H1 (cell line): ENCODE data around the gene SRF. TPM values are rescaled to one million over a fixed set of nuclear protein-coding genes. Genes with fewer than 3 reads are reported as not detected.

Experiments
- CBX8 ChIP-seq: fragments of 300-800, 300-1000 bp; sonication (generic); IDR thresholded peaks from 2 replicates; pipeline ENCODE4 v1.7.1; 2016; ENCODE audit warnings: low read depth, low read length, borderline replicate concordance
- CHD7 ChIP-seq: fragments of 300-600 bp; sonication (generic); IDR thresholded peaks from 2 replicates; pipeline ENCODE4 v1.7.1; 2012; ENCODE audit warnings: low read length, moderate library complexity, mild to moderate bottlenecking, inconsistent platforms; ENCODE audit not compliant: insufficient replicate concordance
- KDM4A ChIP-seq: IDR thresholded peaks from one replicate; pipeline ENCODE4 v1.7.1; 2012; ENCODE audit warnings: low read depth, mild to moderate bottlenecking, moderate library complexity, low read length, inconsistent platforms; ENCODE audit not compliant: severe bottlenecking
- POLR2A ChIP-seq, 2 experiments: IDR thresholded peaks; 1 replicate in 1 of 2; 2 replicates in 1 of 2; pipeline ENCODE4 v1.6.1; 2011; ENCODE audit warnings: low read depth in 2 of 2, low read length in 2 of 2, mild to moderate bottlenecking in 2 of 2; ENCODE audit errors: control extremely low read depth in 1 of 2
- RAD21 ChIP-seq, 2 experiments: IDR thresholded peaks in 1 of 2; conservative IDR thresholded peaks in 1 of 2; 2 replicates each; pipeline ENCODE4 v1.6.1; 2011; ENCODE audit warnings: low read depth in 2 of 2, low read length in 2 of 2, improper control_type of control experiment in 1 of 2, inconsistent platforms in 1 of 2, mild to moderate bottlenecking in 1 of 2, moderate library complexity in 1 of 2
- TAF7 ChIP-seq: optimal IDR thresholded peaks from 2 replicates; pipeline ENCODE3; 2011; ENCODE audit warnings: low read depth, mild to moderate bottlenecking, inconsistent platforms, low read length, moderate library complexity, borderline replicate concordance
- TEAD4 ChIP-seq: IDR thresholded peaks from 2 replicates; pipeline ENCODE4 v1.6.1; 2012; ENCODE audit warnings: low read depth, low read length, inconsistent platforms, mixed read lengths
- YY1 ChIP-seq: IDR thresholded peaks from 2 replicates; pipeline ENCODE4 v1.6.1; 2011; ENCODE audit warnings: low read depth, mild to moderate bottlenecking, low read length
- polyA plus RNA-seq, 7 experiments: library from polyadenylated mRNA; depleted of rRNA in 3 of 7; stranded (reverse) in 5 of 7; unstranded in 2 of 7; fragments of >200 nt in 5 of 7; fragments of 200-250 nt in 2 of 7; gene quantifications; 1 replicate in 5 of 7; 2 replicates in 1 of 7; 4 replicates in 1 of 7; pipeline versions ENCODE4 v1.2.1 to v1.2.3, GENCODE V29; 2011 to 2013; ENCODE audit warnings: missing spikeins in 2 of 7, mixed read lengths in 2 of 7
- total RNA-seq: library from RNA; stranded (reverse); fragmentation: NEBNext Ultra II Directional; extraction: Animal tissue kit (Norgen Biotek cat#: 25700); gene quantifications from 2 replicates; pipeline ENCODE4 v1.2.1, GENCODE V29; 2021

Gene SRF
- total and polyA plus RNA-seq, 2 of the 8 experiments (the other 6 are each of a cell fraction or from before 2014, with no cell fraction given), result 49.0 to 69.5 TPM

- no peak for TF ChIP-seq CHD7
- peak; percentile 41 to 64 for TF ChIP-seq RAD21 (IDR thresholded peaks at IDR 0.05 in 1 of 2, conservative IDR thresholded peaks at IDR 0.05 in 1 of 2; ENCODE audit: low read depth in 2 of 2, low read length in 2 of 2)
- TF ChIP-seq POLR2A (IDR thresholded peaks at IDR 0.05; ENCODE audit: control extremely low read depth in 1 of 2, low read depth in 2 of 2, low read length in 2 of 2), result peak in 1 of 2 experiments; percentile 84; a peak in 2 of 3 replicates
- TF ChIP-seq TEAD4, result no peak
- TF ChIP-seq YY1, result peak; percentile 93
- peak; percentile 83 for TF ChIP-seq KDM4A
- TF ChIP-seq CBX8, result no peak
- TF ChIP-seq TAF7, result peak; percentile 78
These were observed 58.1 kb downstream of the SRF start, which contains the start of gene DNPH1 (continued) for GRCh38 chr6:43228951-43229802.
